HG02610 (cell line): ENCODE measurements around the gene IGSF3.
"Not testable (repeated sequence)": the region's sequence is repeated elsewhere in the genome, so short reads cannot be mapped to it uniquely, and the experiment has no call there.

ENCODE experiments used
- ATAC-seq: cut with Tn5 transposase; IDR thresholded peaks from one replicate; pipeline ENCODE4 v1.9.1; 2021; ENCODE audit warnings: mild to moderate bottlenecking, moderate library complexity; ENCODE audit not compliant: unreplicated experiment

IGSF3 gene

GRCh38 chr1:116631996-116632925 lies 35.3 kb downstream of the IGSF3 start:
- ATAC-seq, result not testable (repeated sequence)

GRCh38 chr1:116631554-116631953 lies 36.0 kb downstream of the IGSF3 start:
- not testable (repeated sequence) for ATAC-seq

GRCh38 chr1:116630057-116630456 lies 37.5 kb downstream of the IGSF3 start:
- not testable (repeated sequence) for ATAC-seq

- not testable (repeated sequence) for ATAC-seq
Observed at GRCh38 chr1:116629441-116629840, 38.1 kb downstream of the IGSF3 start.

GRCh38 chr1:116628448-116628847 lies 39.1 kb downstream of the IGSF3 start:
- no peak for ATAC-seq

- ATAC-seq, result not testable (repeated sequence)
Observed at GRCh38 chr1:116627357-116627756, 40.2 kb downstream of the IGSF3 start.

- not testable (repeated sequence) for ATAC-seq
Observed at GRCh38 chr1:116626915-116627314, 40.6 kb downstream of the IGSF3 start.

- not testable (repeated sequence) for ATAC-seq
Observed at GRCh38 chr1:116625155-116625554, 42.4 kb downstream of the IGSF3 start.

- ATAC-seq, result no peak
Observed at GRCh38 chr1:116624040-116624439, 43.5 kb downstream of the IGSF3 start.

- ATAC-seq, result not testable (repeated sequence)
Observed at GRCh38 chr1:116622496-116622895, 45.0 kb downstream of the IGSF3 start.

- not testable (repeated sequence) for ATAC-seq
Observed at GRCh38 chr1:116621756-116622155, 45.8 kb downstream of the IGSF3 start.

GRCh38 chr1:116620392-116620791 lies 47.1 kb downstream of the IGSF3 start:
- ATAC-seq, result not testable (repeated sequence)

GRCh38 chr1:116619106-116619505 lies 48.4 kb downstream of the IGSF3 start:
- not testable (repeated sequence) for ATAC-seq

- not testable (repeated sequence) for ATAC-seq
Observed at GRCh38 chr1:116617808-116618207, 49.7 kb downstream of the IGSF3 start.

GRCh38 chr1:116613825-116614224 lies 53.7 kb downstream of the IGSF3 start:
- ATAC-seq, result not testable (repeated sequence)

- not testable (repeated sequence) for ATAC-seq
Observed at GRCh38 chr1:116609801-116610371, 57.6 kb downstream of the IGSF3 start.

GRCh38 chr1:116608841-116609240 lies 58.7 kb downstream of the IGSF3 start:
- ATAC-seq, result not testable (repeated sequence)

- not testable (repeated sequence) for ATAC-seq
Observed at GRCh38 chr1:116608151-116608550, 59.4 kb downstream of the IGSF3 start.

GRCh38 chr1:116607463-116607862 lies 60.1 kb downstream of the IGSF3 start:
- ATAC-seq, result not testable (repeated sequence)

- ATAC-seq, result not testable (repeated sequence)
Observed at GRCh38 chr1:116606067-116606466, 61.5 kb downstream of the IGSF3 start.

- ATAC-seq, result no peak
Observed at GRCh38 chr1:116605315-116605714, 62.2 kb downstream of the IGSF3 start.

GRCh38 chr1:116604408-116604807 lies 63.1 kb downstream of the IGSF3 start:
- ATAC-seq, result not testable (repeated sequence)
